RWPE1 (cell line): ENCODE data around the gene DPH1.

Experiments
- CTCF ChIA-PET: fragments of 350-600 bp; sonication (Branson Sonifier 250); formaldehyde crosslinking; extraction: SDS; loops from one replicate; lab custom pipeline; 2021; lab: Yijun Ruan, JAX
- POLR2A ChIA-PET: fragments of 400-600 bp; formaldehyde crosslinking; extraction: SDS; loops from one replicate; lab custom pipeline; 2020; ENCODE audit warnings: antibody characterized with exemption; ENCODE audit not compliant: low non-redundant PET; lab: Yijun Ruan, JAX
- DNase-seq: peaks from one replicate; pipeline ENCODE4 v3.0.0; 2012; ENCODE audit warnings: low spot score
- H3K27ac ChIP-seq: fragments of 450-650 bp; 2 replicates; pipeline ENCODE4 v1.5.1; 2017
- CTCF ChIP-seq: fragments of 450-650 bp; conservative IDR thresholded peaks from 2 replicates; pipeline ENCODE4 v1.5.1; 2017; ENCODE audit warnings: low read depth, mild to moderate bottlenecking

DPH1 gene

DNA sequence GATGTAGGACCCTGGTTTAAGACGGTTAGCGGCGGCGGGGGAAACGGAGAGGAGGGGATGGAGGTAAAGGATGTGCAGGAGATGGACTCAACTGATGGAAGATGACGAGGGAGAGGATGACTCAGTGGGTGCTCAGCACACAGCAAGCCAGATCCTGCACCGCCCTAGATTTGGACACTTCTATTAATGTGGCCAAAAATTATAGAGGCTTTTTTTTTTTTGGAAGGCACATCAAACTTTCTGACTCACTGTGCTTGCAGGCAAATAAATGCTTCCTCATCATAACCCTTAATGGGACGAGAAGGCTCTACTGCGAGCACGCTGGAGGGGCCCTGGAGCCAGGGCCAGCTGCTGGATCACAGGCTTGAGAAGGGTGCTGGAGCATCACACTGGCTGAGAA lies 40.8 kb upstream of the DPH1 start:
- DNase-seq, result peak; percentile 87
- TF ChIP-seq CTCF, result no peak
- peak overlapping the region; percentile 95 for H3K27ac ChIP-seq
- POLR2A ChIA-PET, result no interaction called here
- CTCF ChIA-PET, result no interaction called here

DNA sequence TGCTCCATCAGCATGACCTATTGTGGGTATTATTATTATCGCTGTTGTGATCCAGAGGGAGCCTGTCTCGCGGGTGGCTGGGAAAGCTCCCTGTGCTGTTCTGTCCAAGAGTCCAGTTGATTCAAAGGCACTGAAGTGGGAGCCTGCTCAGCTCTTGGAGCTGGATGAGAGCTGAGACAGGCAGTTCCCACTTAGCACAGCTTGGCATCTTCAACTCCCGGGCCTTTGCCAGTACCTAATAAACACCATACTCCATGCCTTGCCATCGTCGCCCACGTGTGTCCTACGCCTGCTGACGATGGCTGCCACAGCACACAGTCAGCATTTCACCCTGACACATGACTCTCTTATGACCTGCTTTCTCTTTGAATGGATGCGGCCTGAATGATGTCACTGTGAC lies 37.4 kb upstream of the DPH1 start:
- no peak for TF ChIP-seq CTCF
- peak overlapping the region; percentile 34 for H3K27ac ChIP-seq
- no peak for DNase-seq
- ChIA-PET CTCF (interaction anchor here (0.5 to 0.7 kb wide), 3 partner anchors 33 to 662 kb away, joined by 3 read pairs; no protein-coding TSS in a partner anchor), POLR2A (no interaction called here)

- no peak for TF ChIP-seq CTCF
- DNase-seq, result no peak
- CTCF ChIA-PET, result interaction anchor here (0.6 kb wide), 1 partner anchor 251 kb away, joined by 3 read pairs; no protein-coding TSS in a partner anchor
- H3K27ac ChIP-seq, result no peak overlapping the region
- POLR2A ChIA-PET, result no interaction called here
Measured at GRCh38 chr17:1994707-1995106, 35.2 kb upstream of the DPH1 start.

GRCh38 chr17:1995321-1995892 lies 34.5 kb upstream of the DPH1 start:
- ChIA-PET POLR2A (no interaction called here), CTCF (interaction anchor here (0.6 kb wide), 1 partner anchor 344 kb away, joined by 3 read pairs; no protein-coding TSS in a partner anchor)
- TF ChIP-seq CTCF, result no peak
- H3K27ac ChIP-seq, result 0 out of 2 replicates have a peak overlapping the region, but pooled peaks have one; percentile 1
- DNase-seq, result no peak

GRCh38 chr17:1995907-1996799 lies 33.8 kb upstream of the DPH1 start:
- ChIA-PET CTCF (interaction anchor here (0.6 to 0.7 kb wide), 2 partner anchors 87 to 343 kb away, joined by 3 read pairs; no protein-coding TSS in a partner anchor), POLR2A (no interaction called here)
- DNase-seq, result no peak
- peak overlapping the region; percentile 91 for H3K27ac ChIP-seq
- no peak for TF ChIP-seq CTCF

DNA sequence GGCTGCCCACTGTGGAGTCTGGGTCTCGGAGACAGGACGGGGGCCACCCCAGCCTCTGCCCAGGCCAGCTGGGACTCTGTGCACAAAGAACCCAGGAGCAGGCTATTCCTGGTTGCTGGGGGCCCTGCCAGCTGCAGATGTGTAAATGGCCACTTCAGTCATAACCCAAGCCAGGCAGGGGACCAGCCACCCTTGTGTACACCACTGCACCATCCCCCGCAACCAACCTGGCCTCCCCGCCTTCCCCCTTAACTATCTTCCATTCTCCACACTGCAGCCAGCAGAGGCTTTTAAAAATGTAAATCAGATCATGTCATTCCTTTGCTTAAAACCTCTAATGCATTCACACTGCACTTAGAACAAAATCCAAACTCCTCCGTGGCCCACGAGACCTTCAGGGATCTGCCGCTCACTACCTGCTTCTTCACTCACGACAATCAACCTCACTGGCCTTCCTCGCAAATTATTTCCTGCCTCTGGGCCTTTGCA lies 33.1 kb upstream of the DPH1 start:
- ChIA-PET POLR2A (no interaction called here), CTCF (interaction anchor here (0.6 to 0.7 kb wide), 2 partner anchors 66 to 88 kb away, joined by 3 read pairs; no protein-coding TSS in a partner anchor)
- no peak for TF ChIP-seq CTCF
- H3K27ac ChIP-seq, result peak overlapping the region; percentile 91
- DNase-seq, result no peak
